ENCODE measurements around the gene OPTN.
A peak's percentile ranks its signal among the peaks of the same experiment; 100 is the strongest.
"Not testable (repeated sequence)": the region's sequence is repeated elsewhere in the genome, so short reads cannot be mapped to it uniquely, and the experiment has no call there.

The OPTN gene

DNA sequence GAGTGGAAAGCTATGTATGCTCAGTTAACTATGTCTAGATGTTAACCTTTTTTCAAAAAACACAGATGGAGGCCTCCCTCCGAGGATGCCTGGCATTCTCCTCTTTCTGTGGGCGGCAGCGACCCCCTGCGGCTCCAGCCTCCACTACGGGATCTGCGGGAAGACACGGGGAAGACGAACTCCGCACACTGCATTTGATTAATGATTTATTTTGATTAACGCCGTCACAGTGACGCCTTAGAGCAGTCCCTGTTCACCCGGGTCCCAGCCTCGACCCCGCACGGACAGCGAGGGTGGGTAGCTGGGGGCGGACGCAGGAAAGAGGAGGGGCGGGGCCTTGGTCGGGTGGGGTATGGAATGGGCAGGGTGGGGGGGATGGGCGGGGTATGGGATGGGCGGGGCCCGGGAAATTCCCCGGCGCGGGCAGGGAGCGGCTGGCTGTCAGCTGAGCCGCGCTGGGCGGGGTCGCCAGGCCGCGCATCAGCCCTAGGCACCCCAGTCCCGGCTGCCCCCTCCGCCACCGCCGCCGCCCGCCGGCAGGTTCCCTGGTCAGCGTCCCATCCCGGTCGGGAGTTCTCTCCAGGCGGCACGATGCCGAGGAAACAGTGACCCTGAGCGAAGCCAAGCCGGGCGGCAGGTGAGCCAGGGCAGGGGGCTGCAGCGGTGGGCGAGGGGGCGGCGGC is at the start of gene OPTN:
Gene OPTN (plus strand): TSS at position 498 of the 683 bp plus-strand sequence. CDS start 8,960 bp downstream, outside the sequence.
- DNase-seq = peak; percentile 19 to 48

DNA sequence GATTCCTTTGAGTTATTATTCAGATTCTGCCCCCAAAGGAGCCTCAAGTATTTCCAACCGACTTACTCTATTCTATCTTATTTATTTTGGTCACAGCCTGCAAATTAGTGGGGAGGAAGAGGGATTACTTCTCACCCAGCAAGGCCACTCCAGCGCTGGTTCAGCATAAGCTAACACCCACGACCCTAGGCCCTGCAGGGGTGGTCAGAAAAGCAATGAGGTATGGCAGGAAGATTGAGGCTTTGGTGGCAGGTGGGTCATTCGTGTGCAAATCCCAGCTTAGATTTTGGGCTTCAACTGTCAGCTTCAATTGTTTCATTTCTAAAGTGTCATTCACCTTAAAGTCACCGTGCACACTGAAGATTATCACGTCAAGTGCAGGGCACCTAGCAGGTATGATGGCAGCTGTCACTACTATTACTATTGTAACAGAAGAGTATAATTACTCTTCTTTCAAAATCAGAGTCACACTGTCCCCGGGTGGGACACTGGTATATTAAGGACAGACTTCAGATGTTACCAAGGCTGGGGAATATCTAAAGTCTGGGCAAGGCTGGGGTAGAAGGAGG is 48.8 kb upstream of the OPTN start:
- no peak for DNase-seq

DNA sequence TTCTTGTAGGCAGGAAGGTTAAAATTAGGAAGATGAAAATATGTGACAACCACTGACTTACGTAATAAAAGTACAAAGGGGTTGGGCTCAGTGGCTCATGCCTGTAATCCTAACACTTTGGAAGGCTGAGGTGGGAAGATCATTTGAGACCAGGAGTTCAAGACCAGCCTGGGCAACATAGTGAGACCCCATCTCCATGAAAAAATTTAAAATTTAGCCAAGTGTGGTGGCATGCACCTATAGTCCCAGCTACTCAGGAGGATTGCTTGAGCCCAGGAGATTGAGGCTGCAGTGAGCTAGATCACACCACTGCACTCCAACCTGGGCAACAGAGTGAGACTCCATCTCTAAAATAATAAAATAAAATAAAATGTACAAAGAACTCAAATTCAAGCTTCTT is 46.8 kb upstream of the OPTN start:
- not testable (repeated sequence) for DNase-seq

DNA sequence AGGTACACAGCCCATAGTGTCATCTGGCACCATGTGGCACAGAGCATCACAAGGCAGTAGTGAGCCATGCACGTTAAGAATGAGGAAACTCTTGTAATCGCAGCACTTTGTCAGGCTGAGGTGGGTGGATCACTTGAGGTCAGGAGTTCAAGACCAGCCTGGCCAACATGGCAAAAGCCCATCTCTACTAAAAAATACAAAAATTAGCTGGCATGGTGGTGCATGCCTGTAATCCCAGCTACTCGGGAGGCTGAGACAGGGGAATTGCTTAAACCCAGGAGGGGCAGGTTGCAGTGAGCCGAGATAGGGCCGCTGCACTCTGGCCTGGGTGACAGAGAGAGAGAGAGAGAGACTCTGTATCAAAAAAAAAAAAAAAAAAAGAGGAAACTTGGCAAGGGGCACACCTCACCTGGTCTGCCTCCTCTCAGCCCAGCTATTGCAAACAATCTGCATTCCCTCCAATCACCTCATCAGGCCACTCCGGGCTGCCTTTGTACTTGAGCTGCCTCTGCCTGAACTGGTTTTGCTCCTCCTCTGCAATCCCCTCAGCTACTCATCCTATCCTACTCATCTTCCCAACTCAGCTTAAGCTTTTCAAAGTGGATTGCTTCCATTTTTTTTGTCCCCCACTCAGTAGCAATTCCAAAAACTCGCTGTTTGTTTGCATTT is 46.0 kb upstream of the OPTN start:
- DNase-seq = no peak

DNA sequence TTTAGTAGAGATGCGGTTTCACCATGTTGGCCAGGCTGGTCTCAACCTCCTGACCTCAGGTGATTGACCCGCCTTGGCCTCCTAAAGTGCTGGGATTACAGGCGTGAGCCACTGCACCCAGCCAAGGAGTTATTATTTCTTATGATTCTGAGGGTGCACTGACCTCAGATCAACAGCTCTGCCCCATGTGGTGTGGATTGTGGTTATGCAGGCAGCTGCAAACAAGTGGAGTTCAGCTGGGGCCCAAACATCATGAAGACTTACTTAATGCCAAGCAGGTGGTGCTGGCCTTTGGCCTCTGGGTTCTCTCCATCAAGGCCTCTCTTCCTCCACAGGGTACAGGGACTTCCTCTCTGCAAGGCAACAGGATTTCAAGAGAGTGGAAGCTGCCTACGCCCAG is 45.1 kb upstream of the OPTN start:
- DNase-seq = no peak

DNA sequence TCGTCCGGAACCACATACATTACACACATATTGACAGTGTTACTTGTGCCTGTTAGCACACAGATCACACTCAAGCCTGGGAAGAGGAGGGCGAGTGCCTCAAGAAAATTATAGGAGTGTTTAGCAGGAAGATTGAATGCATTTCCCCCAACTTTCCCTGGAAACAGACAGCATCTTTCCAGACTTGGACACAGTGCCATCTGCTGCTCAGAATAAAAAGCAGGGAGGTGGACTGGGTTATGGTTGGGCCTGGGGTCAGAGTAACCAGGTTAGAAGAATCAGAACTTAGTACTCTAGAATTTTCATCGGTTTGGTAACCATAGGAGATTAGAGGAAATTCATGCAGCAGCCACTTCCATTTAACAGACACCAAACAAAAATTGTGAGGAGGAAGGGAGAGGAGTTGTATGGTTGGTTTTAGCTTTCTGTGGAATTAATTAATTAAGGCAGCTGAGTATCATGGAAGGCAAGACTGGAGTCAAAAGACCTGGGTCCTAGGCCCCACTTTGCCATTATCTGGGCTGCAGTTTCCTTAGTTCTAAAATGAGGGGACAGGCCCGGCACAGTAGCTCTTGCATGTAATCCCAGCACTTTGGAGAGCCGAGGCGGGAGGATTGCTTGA is 43.4 kb upstream of the OPTN start:
- DNase-seq = no peak

DNA sequence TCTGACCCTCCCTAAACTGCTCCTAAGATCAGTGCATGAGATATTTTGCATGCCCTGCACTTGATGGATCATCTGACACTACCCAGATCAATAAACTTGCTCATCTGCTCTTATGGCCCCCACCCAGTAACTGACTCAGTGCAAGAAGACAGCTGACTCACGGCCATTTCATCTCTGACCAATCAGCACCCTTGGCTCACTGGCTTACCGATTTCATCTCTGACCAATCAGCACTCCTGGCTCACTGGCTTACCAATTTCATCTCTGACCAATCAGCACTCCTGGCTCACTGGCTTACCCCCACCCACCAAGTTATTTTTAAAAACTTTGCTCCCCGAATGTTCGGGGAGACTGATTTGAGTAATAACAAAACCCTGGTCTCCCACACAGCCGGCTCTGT is 37.2 kb upstream of the OPTN start:
- no peak for DNase-seq

DNA sequence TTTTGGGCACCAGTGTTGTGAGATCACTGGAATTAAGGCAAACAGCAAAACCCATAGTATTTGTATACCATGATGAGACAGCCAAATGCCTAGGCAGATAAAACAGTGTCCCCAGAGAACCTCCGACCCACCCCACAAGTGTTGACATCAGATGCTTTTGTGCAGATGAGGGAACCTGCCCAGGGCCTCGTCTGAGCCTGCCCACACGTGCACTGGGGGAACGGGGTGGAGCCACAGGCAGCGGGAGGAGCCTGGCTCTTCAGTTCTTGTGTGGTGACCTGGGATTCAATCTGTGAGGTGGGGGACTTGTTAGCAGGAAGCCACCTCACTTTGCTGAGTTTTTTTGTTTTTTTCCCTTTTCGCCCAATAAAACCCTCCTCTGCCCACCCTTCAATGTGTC is 33.4 kb upstream of the OPTN start:
- DNase-seq = no peak

DNA sequence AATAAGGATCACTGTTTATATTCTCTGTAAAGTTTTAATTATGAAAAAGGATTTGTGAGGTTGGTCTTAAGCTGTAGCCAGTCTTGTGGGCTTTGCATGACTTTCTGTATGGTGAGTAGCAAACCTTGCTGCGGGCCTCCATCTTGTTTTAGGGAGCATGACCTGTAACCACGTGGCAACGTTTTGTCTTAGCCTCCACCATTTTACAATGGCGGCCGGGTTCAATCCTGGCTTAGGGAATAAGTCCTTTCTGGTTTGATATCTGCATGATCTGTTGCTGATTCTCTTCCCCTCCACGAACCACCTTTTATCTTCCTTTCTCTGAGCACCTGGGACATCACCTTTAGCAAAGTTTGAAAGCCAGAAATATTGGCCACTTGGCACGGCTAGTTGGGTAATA is 32.5 kb upstream of the OPTN start:
- DNase-seq = no peak

DNA sequence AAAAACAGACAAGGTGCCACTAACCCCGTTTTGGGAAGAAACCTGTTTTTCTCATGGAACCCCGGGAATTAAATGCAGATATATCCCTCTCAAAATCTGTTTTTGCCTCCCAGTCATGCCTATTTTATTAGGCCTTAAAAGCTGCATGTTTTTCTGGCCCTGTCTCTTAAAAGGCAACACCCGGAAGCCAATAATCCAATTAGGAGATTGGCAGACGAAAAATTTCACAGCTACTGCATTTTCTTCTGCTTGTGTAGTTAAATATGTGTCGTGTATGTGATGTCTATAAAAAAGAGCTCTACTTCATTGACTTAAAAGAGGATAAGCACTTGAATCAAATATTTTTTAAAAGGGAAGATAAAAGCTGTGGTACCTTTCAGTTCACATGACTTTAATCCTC is 31.9 kb upstream of the OPTN start:
- no peak for DNase-seq

DNA sequence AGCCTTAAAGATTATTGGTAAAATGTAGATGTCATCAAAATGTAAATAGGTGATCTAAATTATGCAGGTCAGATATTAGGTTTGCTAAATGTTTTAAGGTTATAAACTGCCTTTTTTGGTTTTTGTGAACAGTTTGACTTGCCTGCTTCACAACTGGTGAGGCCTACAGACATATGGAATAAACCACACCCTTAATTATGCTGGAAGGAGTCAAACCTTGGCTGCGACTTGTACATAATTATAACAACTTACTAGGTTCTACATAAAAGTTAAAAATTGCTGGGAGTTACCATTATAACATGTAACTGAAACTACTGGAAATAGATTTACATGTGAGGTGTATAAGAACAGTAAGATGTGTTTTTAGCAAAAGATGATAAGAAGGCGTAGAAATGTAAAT is 31.5 kb upstream of the OPTN start:
- DNase-seq = no peak

DNA sequence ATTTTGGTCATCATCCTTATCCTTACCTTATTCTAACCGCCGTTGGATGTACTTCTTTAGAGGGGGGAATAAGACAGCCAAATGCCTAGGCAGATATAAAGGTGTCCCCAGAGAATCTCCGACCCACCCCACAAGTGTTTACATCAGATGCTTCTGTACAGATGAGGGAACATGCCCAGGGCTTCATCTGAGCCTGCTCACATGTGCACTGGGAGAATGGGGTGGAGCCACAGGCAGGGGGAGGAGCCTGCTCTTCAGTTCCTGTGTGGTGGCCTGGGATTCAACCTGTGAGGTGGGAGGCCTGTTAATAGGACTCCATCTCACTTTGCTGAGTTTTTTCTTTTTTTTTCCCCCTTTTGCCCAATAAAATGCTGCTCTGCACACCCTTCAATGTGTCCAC is 27.6 kb upstream of the OPTN start:
- DNase-seq = no peak

DNA sequence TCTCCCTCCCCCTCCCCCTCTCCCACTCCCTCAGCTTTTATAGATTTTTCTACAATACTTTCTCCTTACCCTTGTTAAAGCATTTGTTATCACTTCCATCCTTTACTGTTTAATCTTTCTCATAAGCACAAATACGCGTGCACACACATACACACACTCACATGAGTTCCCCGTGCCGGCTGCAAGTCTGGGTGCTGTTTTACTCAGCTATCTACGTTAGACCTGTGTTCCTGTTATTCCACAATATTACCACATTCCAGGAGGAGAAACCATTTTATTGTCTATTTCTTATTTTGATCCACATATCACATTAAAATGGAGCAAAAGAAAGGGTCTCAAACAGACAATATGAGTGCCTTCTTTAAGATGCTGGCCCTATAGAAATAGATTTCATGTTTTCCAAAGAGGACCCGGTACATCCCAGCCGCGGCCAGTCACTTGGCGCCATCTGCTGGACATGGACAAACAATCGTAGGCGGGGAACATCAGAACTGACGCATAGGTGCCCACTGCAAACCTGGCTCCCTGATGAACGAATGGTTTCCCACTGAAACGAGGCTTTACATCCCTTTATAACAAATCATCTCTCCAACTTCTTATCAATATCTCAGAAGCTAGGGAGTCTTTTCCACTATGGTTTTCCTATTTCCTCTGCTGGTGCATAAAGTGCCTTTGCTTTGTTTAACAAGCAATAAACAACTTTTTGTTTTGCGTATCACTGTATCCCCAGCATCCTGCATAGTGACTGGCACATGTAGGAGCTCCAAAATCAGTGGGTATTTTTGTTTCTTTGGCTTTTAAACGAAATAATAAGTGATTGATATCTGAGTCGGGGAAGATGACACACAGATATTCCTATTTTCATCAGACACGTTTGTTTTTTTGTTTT is 25.2 kb upstream of the OPTN start:
- DNase-seq = peak in 1 of 2 experiments; percentile 21

DNA sequence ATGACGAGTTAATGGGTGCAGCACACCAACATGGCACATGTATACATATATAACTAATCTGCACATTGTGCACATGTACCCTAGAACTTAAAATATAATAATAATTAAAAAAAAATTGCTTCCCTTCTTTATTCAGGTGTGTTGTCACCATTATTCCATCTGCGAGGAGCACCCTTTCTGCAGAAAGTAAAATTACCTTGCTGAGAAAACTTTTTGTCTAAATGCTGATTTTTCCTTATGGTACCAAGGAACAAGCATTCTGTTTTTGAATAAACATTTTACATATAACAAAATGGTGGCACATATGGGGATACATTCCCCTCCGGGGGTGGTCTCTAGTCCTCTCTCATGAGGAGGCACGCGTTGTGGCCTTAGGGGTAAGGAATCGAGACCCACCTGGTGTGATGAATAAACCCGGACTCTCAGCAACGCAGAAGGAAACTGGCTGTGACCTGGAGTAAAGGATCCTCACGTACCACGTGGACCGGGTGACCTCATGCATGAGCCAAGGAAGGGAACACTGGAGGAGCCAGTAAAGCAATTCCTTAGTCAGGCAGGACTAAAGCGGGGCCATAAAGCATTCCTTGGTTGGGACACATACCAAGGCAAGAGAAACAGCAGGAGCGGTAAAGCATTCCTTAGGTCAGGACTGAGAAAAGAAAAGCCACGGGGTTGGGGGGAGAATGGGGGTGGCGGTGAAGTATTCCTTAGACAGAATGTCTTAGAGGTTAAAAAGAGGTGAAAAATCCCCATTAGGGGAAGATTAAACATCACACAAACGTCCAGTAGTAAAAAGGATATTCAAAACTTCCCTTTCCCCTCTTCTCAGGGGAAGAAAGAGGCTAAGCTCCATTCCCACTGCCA is 20.8 kb upstream of the OPTN start:
- DNase-seq = no peak

DNA sequence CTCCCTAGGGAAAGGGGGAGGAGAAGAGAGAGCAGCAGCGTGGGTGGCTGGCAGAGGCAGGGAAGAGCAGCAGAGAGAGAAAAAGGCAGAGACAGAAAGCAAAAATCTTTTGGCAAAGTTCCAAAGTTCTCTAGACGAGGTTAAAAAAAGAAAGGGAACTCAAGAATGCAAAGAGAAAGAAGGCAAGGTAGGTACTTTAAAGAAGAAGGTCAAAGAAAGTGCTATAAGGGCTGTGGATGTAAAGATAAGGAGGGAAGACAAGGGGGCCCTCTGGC is 20.2 kb upstream of the OPTN start:
- no peak for DNase-seq

DNA sequence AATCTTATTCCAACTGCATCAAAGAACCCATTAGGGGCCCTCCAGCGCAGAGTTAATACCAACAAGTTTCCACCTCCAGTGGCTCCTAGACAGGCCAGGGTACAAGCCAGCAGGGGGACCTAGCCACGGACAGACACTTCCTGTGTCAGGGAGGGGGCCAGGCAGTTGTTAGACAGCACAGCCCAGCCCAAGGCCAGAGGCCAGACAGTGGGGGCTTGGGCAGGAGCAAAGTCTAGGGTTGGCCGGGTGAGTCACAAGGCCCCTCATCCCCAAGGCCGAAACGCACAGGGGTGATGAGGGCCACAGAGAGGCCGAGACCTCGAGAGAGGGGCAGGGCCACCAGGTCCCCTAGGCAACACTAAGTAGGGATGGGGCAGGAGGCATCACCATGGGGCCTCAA is 19.3 kb upstream of the OPTN start:
- no peak for DNase-seq

DNA sequence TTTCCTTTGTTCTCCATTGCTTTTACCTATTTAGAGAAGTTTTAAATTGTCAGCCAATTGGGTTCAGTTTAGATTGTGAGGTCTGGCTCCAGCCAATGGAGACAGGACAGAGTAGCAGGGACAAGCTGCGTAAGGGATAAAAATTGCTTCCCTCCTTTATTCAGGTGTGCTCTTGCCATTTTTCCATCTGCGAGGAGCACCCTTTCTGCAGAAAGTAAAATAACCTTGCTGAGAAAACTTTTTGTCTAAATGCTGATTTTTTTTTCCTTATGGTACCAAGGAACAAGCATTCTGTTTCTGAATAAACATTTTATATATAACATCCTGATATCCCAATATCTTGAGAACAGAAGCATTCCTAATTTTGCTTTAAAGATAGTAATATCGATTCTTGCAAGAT is 16.3 kb upstream of the OPTN start:
- not testable (repeated sequence) for DNase-seq

DNA sequence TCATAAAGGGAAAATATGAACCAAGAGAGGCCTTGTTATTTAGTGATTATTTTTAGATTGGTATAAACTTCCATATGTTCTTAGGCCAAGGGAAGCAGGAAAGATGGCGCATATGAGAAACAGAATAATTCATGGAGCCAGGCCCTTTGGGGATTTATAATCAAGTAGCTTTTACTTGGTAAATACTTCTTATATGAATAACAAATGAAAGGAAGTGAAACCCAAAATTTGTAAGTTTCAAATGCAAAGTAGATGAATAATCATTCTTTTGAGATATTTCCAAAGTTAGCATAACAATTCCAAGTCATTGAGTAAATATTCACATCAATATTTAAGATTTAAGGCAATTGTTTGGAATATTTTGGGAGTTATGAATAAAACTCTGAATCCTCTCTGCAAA is 13.9 kb upstream of the OPTN start:
- DNase-seq = no peak

DNA sequence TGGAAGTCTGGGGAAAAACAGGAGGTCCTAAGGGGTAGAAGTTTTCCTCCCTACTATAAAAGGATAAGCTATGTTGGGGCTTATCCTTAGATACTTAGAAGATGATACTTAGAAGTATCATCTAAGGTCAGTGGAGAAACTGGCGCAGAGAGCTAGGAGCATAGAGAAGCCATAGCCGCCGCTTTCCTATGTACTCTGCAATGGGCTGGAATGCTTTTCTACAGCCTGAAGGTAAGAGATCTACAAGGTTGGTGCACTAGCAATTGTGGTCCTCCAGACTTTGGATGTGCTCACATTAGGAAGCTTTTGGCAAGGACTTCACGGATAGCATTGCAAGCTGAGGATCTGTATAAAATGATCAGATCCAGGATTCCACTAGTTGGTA is 12.4 kb upstream of the OPTN start:
- DNase-seq = no peak

DNA sequence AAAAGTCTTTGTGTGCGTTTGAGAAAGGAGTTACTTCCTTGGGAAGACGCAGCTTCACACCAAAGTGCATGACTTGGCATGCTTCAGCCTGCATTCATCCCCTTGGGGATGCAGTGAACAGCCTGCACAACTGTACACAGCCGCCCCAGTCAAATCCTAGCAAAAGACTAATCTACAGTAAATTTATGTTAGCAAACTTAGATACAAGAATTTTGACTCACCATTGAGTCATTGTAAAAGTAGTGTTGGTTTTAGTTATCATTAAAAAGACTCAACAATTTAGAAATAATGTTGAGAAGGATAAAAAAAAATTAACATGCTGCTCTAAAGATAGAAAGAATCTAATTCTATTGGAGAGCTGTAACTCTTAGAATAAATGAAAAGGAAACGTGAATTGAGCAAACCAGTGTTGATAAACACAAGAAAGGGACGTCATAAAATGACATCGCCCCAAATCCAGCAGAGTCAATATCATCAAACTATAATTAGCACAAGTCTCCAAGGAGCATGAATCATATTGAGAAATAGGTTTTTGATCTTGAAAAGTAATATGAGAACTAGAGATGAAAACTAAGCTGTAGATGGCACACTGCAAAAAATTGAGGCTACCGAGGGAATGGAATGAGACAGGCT is 11.9 kb upstream of the OPTN start:
- DNase-seq = no peak

DNA sequence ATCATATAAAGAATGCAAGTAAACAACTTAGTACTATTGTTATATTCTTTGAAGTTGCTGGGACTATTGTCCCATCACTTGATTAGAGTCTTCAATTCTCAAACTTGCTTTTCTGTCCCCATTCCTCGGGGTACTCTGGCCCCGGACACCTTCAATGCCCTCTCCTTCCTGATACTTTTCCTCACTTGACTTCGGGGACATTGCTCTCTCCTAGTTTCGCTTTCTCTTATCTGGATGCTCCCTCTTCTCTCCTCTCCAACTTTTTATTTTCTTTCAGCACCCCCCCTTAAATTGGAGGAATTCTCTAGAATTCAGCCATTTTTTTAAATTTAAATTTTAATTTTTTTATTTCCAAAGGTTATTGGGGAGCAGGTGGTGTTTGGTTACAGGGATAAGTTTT is 10.6 kb upstream of the OPTN start:
- DNase-seq = no peak

DNA sequence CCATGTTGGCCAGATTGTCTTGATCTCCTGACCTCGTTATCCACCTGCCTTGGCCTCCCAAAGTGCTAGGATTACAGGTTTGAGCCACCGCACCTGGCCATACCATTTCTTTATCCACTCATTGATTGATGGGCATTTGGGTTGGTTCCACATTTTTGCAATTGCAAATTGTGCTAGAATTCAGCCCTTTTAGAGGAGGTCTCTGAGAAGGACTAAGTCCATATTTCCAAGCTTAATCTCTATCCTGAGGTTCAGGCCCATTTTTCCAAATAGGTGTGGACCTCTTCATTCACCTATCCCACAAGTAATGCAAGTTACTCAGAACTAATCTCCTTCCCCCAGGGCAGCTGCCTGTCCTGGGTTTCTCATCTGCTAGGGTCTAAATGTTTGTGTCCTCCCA is 9.7 kb upstream of the OPTN start:
- DNase-seq = no peak

Measured in NCI-H1930 (cell line).